ENCODE data around the gene POLG2.
"Not testable (repeated sequence)": the region's sequence is repeated elsewhere in the genome, so short reads cannot be mapped to it uniquely, and the experiment has no call there.

POLG2 gene

GRCh38 chr17:64441772-64442540, 54.9 kb downstream of the POLG2 start:
- DNase-seq (ENCODE audit: low read depth in 2 of 2) = no peak

GRCh38 chr17:64439956-64440355, 56.9 kb downstream of the POLG2 start:
- no peak for DNase-seq (ENCODE audit: low read depth in 2 of 2)

GRCh38 chr17:64439521-64439920, 57.3 kb downstream of the POLG2 start:
- not testable (repeated sequence) for DNase-seq (ENCODE audit: low read depth in 2 of 2)

- DNase-seq (ENCODE audit: low read depth in 2 of 2) = no peak
Measured at GRCh38 chr17:64437944-64438525, 58.8 kb downstream of the POLG2 start.

DNA sequence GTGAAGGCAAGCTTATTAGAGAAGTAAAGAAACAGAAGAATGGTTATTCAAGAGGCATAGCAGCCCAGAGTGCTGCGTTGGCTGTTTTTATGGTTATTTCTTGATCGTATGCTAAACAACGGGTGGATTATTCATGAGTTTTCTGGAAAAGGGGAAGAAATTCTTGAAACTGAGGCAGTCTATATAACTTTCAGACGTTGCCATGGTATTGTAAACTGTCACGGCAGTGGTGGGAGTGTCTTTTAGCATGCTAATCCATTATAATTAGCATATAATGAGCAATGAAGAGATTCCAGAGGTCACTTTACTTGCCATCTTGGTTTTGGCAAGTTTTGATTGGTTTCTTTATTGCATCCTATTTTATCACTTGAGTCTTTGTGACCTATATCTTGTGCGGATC, 65.3 kb downstream of the POLG2 start:
- no peak for DNase-seq (ENCODE audit: low read depth in 2 of 2)

DNA sequence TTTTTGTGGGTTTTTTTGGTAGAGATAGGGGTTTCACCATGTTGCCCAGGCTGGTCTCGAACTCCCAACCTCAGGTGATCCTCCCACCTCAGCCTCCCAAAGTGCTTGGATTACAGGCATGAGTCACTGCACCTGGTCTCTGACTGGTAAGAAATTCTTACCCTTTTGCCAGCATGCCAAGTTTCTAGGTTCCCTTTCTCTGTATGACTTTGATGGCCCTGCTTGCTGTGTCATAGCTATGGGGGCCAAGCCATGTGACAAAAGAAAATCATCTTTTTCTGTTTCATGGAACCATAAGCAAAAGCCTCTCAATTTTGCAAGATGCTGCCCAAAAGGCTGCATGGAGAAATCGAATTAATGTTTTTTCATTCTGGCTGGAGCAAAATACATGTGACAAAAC, 66.8 kb downstream of the POLG2 start:
- DNase-seq (ENCODE audit: low read depth in 2 of 2) = not testable (repeated sequence)

- DNase-seq (ENCODE audit: low read depth in 2 of 2) = no peak
Measured at GRCh38 chr17:64428406-64428805, 68.4 kb downstream of the POLG2 start.
